Thymus (tissue), 14 donors: ENCODE measurements around the gene ZKSCAN1. TPM values are rescaled to one million over a fixed set of nuclear protein-coding genes. Genes with fewer than 3 reads are reported as not detected.
"Not testable (repeated sequence)": the region's sequence is repeated elsewhere in the genome, so short reads cannot be mapped to it uniquely, and the experiment has no call there.

Source experiments
- DNase-seq, 9 donors: peaks; one replicate each; pipeline ENCODE4 v3.0.0-alpha.2; 2013; ENCODE audit warnings: low spot score in 9 of 9, low read depth in 6 of 9, missing footprints in 1 of 9
- H3K27ac ChIP-seq, 2 donors: one replicate each; pipeline ENCODE4 v1.5.1; 2013; ENCODE audit warnings: control low read depth in 1 of 2, low read depth in 1 of 2, low read length in 1 of 2, mild to moderate bottlenecking in 1 of 2, moderate library complexity in 1 of 2
- H3K27me3 ChIP-seq, 2 donors: one replicate each; pipeline ENCODE4 v1.5.1; 2013; ENCODE audit warnings: low read length in 1 of 2; ENCODE audit not compliant: control insufficient read depth in 2 of 2, insufficient read depth in 1 of 2
- H3K36me3 ChIP-seq, 2 donors: one replicate each; pipeline ENCODE4 v1.5.1; 2013; ENCODE audit warnings: low read length in 1 of 2, mild to moderate bottlenecking in 1 of 2, moderate library complexity in 1 of 2; ENCODE audit not compliant: control insufficient read depth in 2 of 2, insufficient read depth in 2 of 2
- H3K4me1 ChIP-seq, 2 donors: one replicate each; pipeline ENCODE4 v1.5.1; 2013; ENCODE audit warnings: low read length in 2 of 2; ENCODE audit not compliant: control insufficient read depth in 2 of 2, insufficient read depth in 2 of 2
- H3K4me3 ChIP-seq, 2 donors: one replicate each; pipeline ENCODE4 v1.5.1; 2013; ENCODE audit warnings: low read length in 2 of 2, control low read depth in 1 of 2, mild to moderate bottlenecking in 1 of 2
- H3K9me3 ChIP-seq, 2 donors: one replicate each; pipeline ENCODE4 v1.5.1; 2013; ENCODE audit warnings: low read length in 1 of 2, mild to moderate bottlenecking in 1 of 2; ENCODE audit not compliant: control insufficient read depth in 2 of 2, insufficient read depth in 1 of 2
- WGBS: extraction: QIAGEN DNeasy Blood & Tissue Kit; methylation state at CpG from one replicate; pipeline ENCODE4 v1.1.7; 2013; 5-methylcytosine and 5-hydroxymethylcytosine counted together
- long read RNA-seq, 10 donors: transcript quantifications; one replicate each; lab custom pipeline, GENCODE V29; 2026
- polyA plus RNA-seq: library from polyadenylated mRNA; stranded (reverse); fragments of 200-250 nt; gene quantifications from one replicate; pipeline ENCODE4 v1.2.3, GENCODE V29; 2013
- total RNA-seq: library from RNA; stranded (reverse); fragments of 120-200 nt; gene quantifications from one replicate; pipeline ENCODE4 v1.2.4, GENCODE V29; 2013
- donor health status: healthy.

ZKSCAN1 gene
- total RNA-seq, result 61.4 TPM
- polyA plus RNA-seq, result 17.8 TPM
- long read RNA-seq, donor 1, result 0 reads
- long read RNA-seq, donor 2, result 0 reads
- long read RNA-seq, donor 3, full-length matches to known transcripts, result 3 of 8 reads
- long read RNA-seq, donor 3, partial matches to known transcripts, result 5 of 8 reads
- long read RNA-seq, donor 3, other reads (novel, unspliced or antisense), result 0 of 8 reads
- long read RNA-seq, donor 4, partial matches to known transcripts, result 10 of 10 reads
- long read RNA-seq, donor 4, other reads (novel, unspliced or antisense), result 0 of 10 reads
- long read RNA-seq, donor 5, full-length matches to known transcripts, result 7 of 7 reads
- long read RNA-seq, donor 5, partial matches to known transcripts, result 0 of 7 reads
- long read RNA-seq, donor 5, other reads (novel, unspliced or antisense), result 0 of 7 reads
- long read RNA-seq, donor 6, full-length matches to known transcripts, result 8 of 8 reads
- long read RNA-seq, donor 6, partial matches to known transcripts, result 0 of 8 reads
- long read RNA-seq, donor 6, other reads (novel, unspliced or antisense), result 0 of 8 reads
- long read RNA-seq, donor 7, full-length matches to known transcripts, result 4 of 4 reads
- long read RNA-seq, donor 7, partial matches to known transcripts, result 0 of 4 reads
- long read RNA-seq, donor 7, other reads (novel, unspliced or antisense), result 0 of 4 reads
- long read RNA-seq, donor 8, full-length matches to known transcripts, result 4 of 4 reads
- long read RNA-seq, donor 8, partial matches to known transcripts, result 0 of 4 reads
- long read RNA-seq, donor 8, other reads (novel, unspliced or antisense), result 0 of 4 reads
- long read RNA-seq, donor 9, full-length matches to known transcripts, result 1 of 1 reads
- long read RNA-seq, donor 9, partial matches to known transcripts, result 0 of 1 reads
- long read RNA-seq, donor 9, other reads (novel, unspliced or antisense), result 0 of 1 reads
- long read RNA-seq, donor 10, full-length matches to known transcripts, result 2 of 2 reads
- long read RNA-seq, donor 10, partial matches to known transcripts, result 0 of 2 reads
- long read RNA-seq, donor 10, other reads (novel, unspliced or antisense), result 0 of 2 reads

GRCh38 chr7:100015232-100016214, at the start of gene ZKSCAN1:
TSS of gene ZKSCAN1 (plus strand) at chr7:100015596. CDS start at chr7:100023507, 7,911 bp downstream.
- Histone ChIP-seq H3K36me3 (peaks cover 4 to 20% of the 10 kb centered on the region in 2 donors), H3K4me3 (peak within 1 kb of the TSS; percentile 80 to 94), H3K27ac (peak within 1 kb of the TSS; percentile 70 to 81), H3K4me1 (peaks cover 3 to 17% of the 10 kb centered on the region in 2 donors), H3K27me3 (no peaks in the 10 kb centered on the region), H3K9me3 (no peaks in the 10 kb centered on the region)
- WGBS, result 2% methylated on average over 70 of the region's 70 CpGs
- peak; percentile 67 to 93 (median 83) for DNase-seq

GRCh38 chr7:99969298-99969697, 46.1 kb upstream of the ZKSCAN1 start:
- H3K27me3 ChIP-seq, result peaks cover 0 to 5% of the 10 kb centered on the region in 2 donors
- no peak overlapping the region for H3K27ac ChIP-seq
- H3K36me3 ChIP-seq, result no peaks in the 10 kb centered on the region
- DNase-seq, result no peak
- WGBS, result 94% methylated on average over 3 of the region's 3 CpGs
- no peaks in the 10 kb centered on the region for H3K4me1 ChIP-seq
- no peak overlapping the region for H3K4me3 ChIP-seq
- no peaks in the 10 kb centered on the region for H3K9me3 ChIP-seq

GRCh38 chr7:99969813-99970212, 45.6 kb upstream of the ZKSCAN1 start:
- DNase-seq, H3K36me3 ChIP-seq, H3K27ac ChIP-seq, H3K4me3 ChIP-seq, H3K9me3 ChIP-seq, H3K4me1 ChIP-seq, H3K27me3 ChIP-seq: not testable (repeated sequence)
- 39% methylated on average over 1 of the region's 1 CpG for WGBS

- Histone ChIP-seq H3K36me3 (no peaks in the 10 kb centered on the region), H3K4me3 (no peak overlapping the region), H3K27me3 (peaks cover 0 to 5% of the 10 kb centered on the region in 2 donors), H3K9me3 (no peaks in the 10 kb centered on the region), H3K27ac (no peak overlapping the region), H3K4me1 (no peaks in the 10 kb centered on the region)
- WGBS, result 90% methylated on average over 4 of the region's 4 CpGs
- DNase-seq, result no peak
These were observed 44.2 kb upstream of the ZKSCAN1 start for GRCh38 chr7:99971242-99971641.

GRCh38 chr7:99973817-99974216, 41.6 kb upstream of the ZKSCAN1 start:
- not testable (repeated sequence) for H3K9me3 ChIP-seq, H3K27ac ChIP-seq, H3K36me3 ChIP-seq, H3K27me3 ChIP-seq, H3K4me1 ChIP-seq, DNase-seq, H3K4me3 ChIP-seq
- 94% methylated on average over 7 of the region's 7 CpGs for WGBS

GRCh38 chr7:99974681-99975080, 40.7 kb upstream of the ZKSCAN1 start:
- Histone ChIP-seq H3K27ac (no peak overlapping the region), H3K36me3 (no peaks in the 10 kb centered on the region), H3K27me3 (peaks cover 0 to 8% of the 10 kb centered on the region in 2 donors), H3K4me1 (no peaks in the 10 kb centered on the region), H3K4me3 (no peak overlapping the region), H3K9me3 (no peaks in the 10 kb centered on the region)
- DNase-seq, result no peak
- WGBS, result 87% methylated on average over 1 of the region's 1 CpG

GRCh38 chr7:99975782-99976521, 39.4 kb upstream of the ZKSCAN1 start, which contains the start of gene AZGP1:
TSS of gene AZGP1 (minus strand) at chr7:99976031. CDS start at chr7:99976020, 11 bp downstream.
- no peak within 1 kb of the TSS for H3K27ac ChIP-seq
- H3K36me3 ChIP-seq, result no peaks in the 10 kb centered on the region
- H3K9me3 ChIP-seq, result no peaks in the 10 kb centered on the region
- DNase-seq, result no peak
- H3K4me3 ChIP-seq, result no peak within 1 kb of the TSS
- H3K27me3 ChIP-seq, result peaks cover 0 to 6% of the 10 kb centered on the region in 2 donors
- WGBS, result 90% methylated on average over 5 of the region's 5 CpGs
- no peaks in the 10 kb centered on the region for H3K4me1 ChIP-seq

GRCh38 chr7:99976626-99977025, 38.8 kb upstream of the ZKSCAN1 start:
- Histone ChIP-seq H3K4me3 (no peak overlapping the region), H3K27me3 (peaks cover 0 to 6% of the 10 kb centered on the region in 2 donors), H3K4me1 (no peaks in the 10 kb centered on the region), H3K27ac (no peak overlapping the region), H3K36me3 (no peaks in the 10 kb centered on the region), H3K9me3 (no peaks in the 10 kb centered on the region)
- no peak for DNase-seq
- WGBS, result 93% methylated on average over 13 of the region's 13 CpGs
